ENCODE measurements around the gene POTEB. TPM values are rescaled to one million over a fixed set of nuclear protein-coding genes. Genes with fewer than 3 reads are reported as not detected.
"Not testable (repeated sequence)": the region's sequence is repeated elsewhere in the genome, so short reads cannot be mapped to it uniquely, and the experiment has no call there.

POTEB gene
- total RNA-seq (2014; rRNA removed; shearing (Covaris generic)), result not detected in 2 replicates

- DNase-seq (ENCODE audit: low read depth), result not testable (repeated sequence)
Measured at GRCh38 chr15:21877635-21878034, at the start of gene POTEB. Gene POTEB, minus strand, starts transcription at chr15:21877735. Its CDS starts 489 bp downstream, at chr15:21877246.

- not testable (repeated sequence) for DNase-seq (ENCODE audit: low read depth)
Measured at GRCh38 chr15:21890955-21891354, 13.4 kb upstream of the POTEB start.

GRCh38 chr15:21889542-21889941, 12.0 kb upstream of the POTEB start:
- DNase-seq (ENCODE audit: low read depth), result not testable (repeated sequence)

- DNase-seq (ENCODE audit: low read depth), result not testable (repeated sequence)
Measured at GRCh38 chr15:21838831-21839230, 38.7 kb downstream of the POTEB start.

Other genes with a start within 250 kb of the POTEB start
- not detected in 2 replicates for gene OR4M2, start 202.8 kb upstream of the POTEB start, total RNA-seq (2014; rRNA removed; shearing (Covaris generic))

Measured in RPMI7951 (cell line).